Transverse colon (tissue), 3 donors: ENCODE measurements around the gene TMEM9.

Experiments used
- EP300 ChIP-seq: sonication (generic); formaldehyde crosslinking; IDR thresholded peaks from one replicate; pipeline ENCODE4 v1.6.1; 2017; ENCODE audit warnings: antibody characterized with exemption, low read depth
- POLR2A ChIP-seq: fragments of 450-650 bp; IDR thresholded peaks from one replicate; pipeline ENCODE4 v1.6.1; 2016; ENCODE audit warnings: antibody characterized with exemption, mild to moderate bottlenecking, moderate library complexity
- TF ChIP-seq, protein P1 (sequence below), 5 experiments: fragments of 200-600 bp in 3 of 5; fragments of 450-650 bp in 2 of 5; sonication (generic) in 3 of 5; IDR thresholded peaks; 1 replicate in 2 of 5; 2 replicates in 3 of 5; pipeline ENCODE4 v1.5.1; 2016 to 2017; ENCODE audit warnings: antibody characterized with exemption in 5 of 5, inconsistent platforms in 3 of 5, mild to moderate bottlenecking in 2 of 5, moderate library complexity in 1 of 5

DNA sequence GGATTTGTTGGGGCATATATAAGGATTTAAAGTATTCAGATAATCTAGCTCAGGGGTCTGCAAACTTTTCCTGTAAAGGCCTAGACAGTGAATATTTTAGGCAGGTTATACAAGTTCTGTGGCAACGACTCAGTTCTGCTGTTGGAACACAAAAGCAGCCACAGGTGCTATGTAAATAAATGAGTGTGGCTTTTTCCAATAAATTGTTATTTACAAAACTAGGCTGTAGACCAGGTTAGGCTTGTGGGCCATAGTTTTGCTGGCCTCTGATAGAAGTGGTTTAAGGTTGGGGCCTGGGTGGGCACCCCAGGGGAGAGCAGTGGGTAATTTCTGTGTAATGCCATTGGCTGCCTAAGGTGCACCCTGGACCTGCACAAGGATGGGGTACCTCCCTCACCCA lies 19.5 kb upstream of the TMEM9 start:
- TF ChIP-seq, protein P1, sequence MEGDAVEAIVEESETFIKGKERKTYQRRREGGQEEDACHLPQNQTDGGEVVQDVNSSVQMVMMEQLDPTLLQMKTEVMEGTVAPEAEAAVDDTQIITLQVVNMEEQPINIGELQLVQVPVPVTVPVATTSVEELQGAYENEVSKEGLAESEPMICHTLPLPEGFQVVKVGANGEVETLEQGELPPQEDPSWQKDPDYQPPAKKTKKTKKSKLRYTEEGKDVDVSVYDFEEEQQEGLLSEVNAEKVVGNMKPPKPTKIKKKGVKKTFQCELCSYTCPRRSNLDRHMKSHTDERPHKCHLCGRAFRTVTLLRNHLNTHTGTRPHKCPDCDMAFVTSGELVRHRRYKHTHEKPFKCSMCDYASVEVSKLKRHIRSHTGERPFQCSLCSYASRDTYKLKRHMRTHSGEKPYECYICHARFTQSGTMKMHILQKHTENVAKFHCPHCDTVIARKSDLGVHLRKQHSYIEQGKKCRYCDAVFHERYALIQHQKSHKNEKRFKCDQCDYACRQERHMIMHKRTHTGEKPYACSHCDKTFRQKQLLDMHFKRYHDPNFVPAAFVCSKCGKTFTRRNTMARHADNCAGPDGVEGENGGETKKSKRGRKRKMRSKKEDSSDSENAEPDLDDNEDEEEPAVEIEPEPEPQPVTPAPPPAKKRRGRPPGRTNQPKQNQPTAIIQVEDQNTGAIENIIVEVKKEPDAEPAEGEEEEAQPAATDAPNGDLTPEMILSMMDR (IDR thresholded peaks at IDR 0.05) = no peak
- TF ChIP-seq EP300 = no peak
- TF ChIP-seq POLR2A = no peak
